H9 (cell line): ENCODE results near the gene MAN2C1. TPM values are rescaled to one million over a fixed set of nuclear protein-coding genes. Genes with fewer than 3 reads are reported as not detected.

ENCODE experiments used
- DNase-seq: peaks from one replicate; pipeline ENCODE4 v3.0.0-alpha.2; 2017
- H2AFZ ChIP-seq: one replicate; pipeline ENCODE4 v1.6.1; 2013; ENCODE audit warnings: mild to moderate bottlenecking, low read length, control low read depth, moderate library complexity
- H2AK5ac ChIP-seq: 2 replicates; pipeline ENCODE4 v1.6.1; 2013; ENCODE audit warnings: low read length, control low read depth, mixed read lengths; ENCODE audit not compliant: insufficient read length
- H2BK120ac ChIP-seq: one replicate; pipeline ENCODE4 v1.6.1; 2013; ENCODE audit warnings: low read depth, mild to moderate bottlenecking, low read length, control low read depth, inconsistent platforms; ENCODE audit not compliant: poor library complexity, severe bottlenecking
- H2BK12ac ChIP-seq: 2 replicates; pipeline ENCODE4 v1.6.1; 2013; ENCODE audit warnings: low read length, control low read depth, mixed read lengths, low read depth; ENCODE audit not compliant: insufficient read length
- H2BK15ac ChIP-seq: 2 replicates; pipeline ENCODE4 v1.6.1; 2013; ENCODE audit warnings: low read depth, low read length, control low read depth
- H2BK20ac ChIP-seq: one replicate; pipeline ENCODE4 v1.6.1; 2013; ENCODE audit warnings: low read depth, mild to moderate bottlenecking, low read length, control low read depth, inconsistent platforms; ENCODE audit not compliant: poor library complexity, severe bottlenecking
- H2BK5ac ChIP-seq: 2 replicates; pipeline ENCODE4 v1.6.1; 2013; ENCODE audit warnings: low read length, control low read depth, mixed read lengths; ENCODE audit not compliant: insufficient read length
- H3K14ac ChIP-seq: 2 replicates; pipeline ENCODE4 v1.6.1; 2013; ENCODE audit warnings: low read length, control low read depth; ENCODE audit not compliant: insufficient read depth
- H3K18ac ChIP-seq: 2 replicates; pipeline ENCODE4 v1.6.1; 2013; ENCODE audit warnings: low read depth, mild to moderate bottlenecking, mixed read lengths, low read length, control low read depth; ENCODE audit not compliant: insufficient read length
- H3K23ac ChIP-seq: 2 replicates; pipeline ENCODE4 v1.6.1; 2013; ENCODE audit warnings: low read length, control low read depth, mixed read lengths, low read depth; ENCODE audit not compliant: insufficient read length
- H3K23me2 ChIP-seq: 2 replicates; pipeline ENCODE4 v1.6.1; 2013; ENCODE audit warnings: low read depth, mild to moderate bottlenecking, mixed read lengths, low read length, control low read depth; ENCODE audit not compliant: insufficient read length, poor library complexity, severe bottlenecking
- H3K27ac ChIP-seq: 2 replicates; pipeline ENCODE4 v1.5.1; 2013; ENCODE audit warnings: low read length, control low read depth, mixed read lengths, low read depth; ENCODE audit not compliant: insufficient read length
- H3K27me3 ChIP-seq: 2 replicates; pipeline ENCODE4 v1.6.1; 2013; ENCODE audit warnings: low read length, control low read depth, inconsistent platforms; ENCODE audit not compliant: insufficient read depth
- H3K4ac ChIP-seq: 2 replicates; pipeline ENCODE4 v1.6.1; 2013; ENCODE audit warnings: low read depth, mild to moderate bottlenecking, control low read depth, inconsistent platforms, low read length, moderate library complexity
- H3K4me1 ChIP-seq: 2 replicates; pipeline ENCODE4 v1.6.1; 2013; ENCODE audit warnings: low read length, control low read depth, inconsistent platforms; ENCODE audit not compliant: insufficient read depth
- H3K4me2 ChIP-seq: 2 replicates; pipeline ENCODE4 v1.6.1; 2013; ENCODE audit warnings: low read length, control low read depth, mixed read lengths; ENCODE audit not compliant: insufficient read length, insufficient read depth
- H3K56ac ChIP-seq: 2 replicates; pipeline ENCODE4 v1.6.1; 2013; ENCODE audit warnings: low read depth, mild to moderate bottlenecking, mixed read lengths, low read length, control low read depth; ENCODE audit not compliant: insufficient read length
- H3K79me1 ChIP-seq: 2 replicates; pipeline ENCODE4 v1.6.1; 2013; ENCODE audit warnings: low read depth, mild to moderate bottlenecking, moderate library complexity, low read length, control low read depth, inconsistent platforms; ENCODE audit not compliant: insufficient read depth, poor library complexity, severe bottlenecking
- H3K79me2 ChIP-seq: 2 replicates; pipeline ENCODE4 v1.6.1; 2013; ENCODE audit warnings: low read length, control low read depth, inconsistent platforms; ENCODE audit not compliant: insufficient read depth
- H3K9ac ChIP-seq: 2 replicates; pipeline ENCODE4 v1.6.1; 2013; ENCODE audit warnings: low read length, control low read depth, mixed read lengths; ENCODE audit not compliant: insufficient read length; ENCODE audit errors: extremely low read depth
- H3K9me3 ChIP-seq: one replicate; pipeline ENCODE4 v1.6.1; 2013; ENCODE audit warnings: low read depth, low read length, inconsistent platforms; ENCODE audit not compliant: control insufficient read depth
- H3T11ph ChIP-seq: one replicate; pipeline ENCODE4 v1.6.1; 2013; ENCODE audit warnings: mild to moderate bottlenecking, low read length, control low read depth, inconsistent platforms
- H4K20me1 ChIP-seq: one replicate; pipeline ENCODE4 v1.6.1; 2013; ENCODE audit not compliant: control insufficient read depth, insufficient read length, insufficient read depth
- H4K5ac ChIP-seq: 2 replicates; pipeline ENCODE4 v1.6.1; 2013; ENCODE audit warnings: low read depth, mild to moderate bottlenecking, mixed read lengths, low read length, control low read depth; ENCODE audit not compliant: insufficient read length
- H4K8ac ChIP-seq: replicated peaks from 2 replicates; pipeline ENCODE4 v1.6.1; 2013; ENCODE audit warnings: low read length, control low read depth, mixed read lengths, low read depth; ENCODE audit not compliant: insufficient read length
- H4K91ac ChIP-seq: 2 replicates; pipeline ENCODE4 v1.6.1; 2013; ENCODE audit warnings: low read depth, mild to moderate bottlenecking, moderate library complexity, mixed read lengths, low read length, control low read depth; ENCODE audit not compliant: insufficient read length
- H3K27ac Mint-ChIP-seq, 3 experiments: 2 replicates in 2 of 3; 3 replicates in 1 of 3; pipeline ENCODE4 v1.8.0; 2020 to 2021; ENCODE audit warnings: mixed read lengths in 3 of 3, mild to moderate bottlenecking in 1 of 3, moderate library complexity in 1 of 3
- H3K27me3 Mint-ChIP-seq: 2 replicates; pipeline ENCODE4 v1.8.0; 2021; ENCODE audit warnings: low read depth, mild to moderate bottlenecking, moderate library complexity, mixed read lengths
- H3K36me3 Mint-ChIP-seq, 3 experiments: 2 replicates in 2 of 3; 3 replicates in 1 of 3; pipeline ENCODE4 v1.8.0; 2020 to 2021; ENCODE audit warnings: low read depth in 3 of 3, mixed read lengths in 3 of 3; ENCODE audit not compliant: insufficient read depth in 1 of 3
- H3K4me1 Mint-ChIP-seq, 2 experiments: 2 replicates each; pipeline ENCODE4 v1.8.0; 2020; ENCODE audit warnings: mixed read lengths in 2 of 2
- H3K4me3 Mint-ChIP-seq, 2 experiments: 2 replicates in 1 of 2; 3 replicates in 1 of 2; pipeline ENCODE4 v1.8.0; 2020 to 2021; ENCODE audit warnings: mild to moderate bottlenecking in 2 of 2, mixed read lengths in 2 of 2, moderate library complexity in 1 of 2
- H3K9me3 Mint-ChIP-seq, 2 experiments: 2 replicates in 1 of 2; 3 replicates in 1 of 2; pipeline ENCODE4 v1.8.0; 2020; ENCODE audit warnings: mild to moderate bottlenecking in 2 of 2, mixed read lengths in 2 of 2, moderate library complexity in 1 of 2
- CTCF ChIP-seq: fragments of 200-600 bp; sonication (generic); conservative IDR thresholded peaks from 3 replicates; pipeline ENCODE4 v1.8.0; 2021; ENCODE audit warnings: antibody characterized with exemption, mild to moderate bottlenecking
- WGBS: extraction: QIAGEN DNeasy Blood & Tissue Kit; methylation state at CpG from one replicate; pipeline ENCODE4 v1.1.7; 2013; ENCODE audit warnings: missing lambda C conversion rate, low lambda C conversion rate, mixed read lengths; ENCODE audit not compliant: insufficient read length; ENCODE audit errors: extremely low coverage; 5-methylcytosine and 5-hydroxymethylcytosine counted together
- total RNA-seq: library from RNA; stranded (reverse); gene quantifications from 2 replicates; pipeline ENCODE4 v1.2.1, GENCODE V29; 2021

Gene MAN2C1
- total RNA-seq, 1 experiment from 2014 or later: 112 TPM

- no peaks in the 10 kb centered on the region for H3K27me3 Mint-ChIP-seq
- no peak overlapping the region for H3K18ac ChIP-seq
- H3K9ac ChIP-seq: no peak overlapping the region
- no peak overlapping the region for H3K56ac ChIP-seq
- H2BK120ac ChIP-seq: no peak overlapping the region
- H3K4ac ChIP-seq: no peak overlapping the region
- H2BK15ac ChIP-seq: no peak overlapping the region
- H3K27ac Mint-ChIP-seq: no peak overlapping the region
- no peaks in the 10 kb centered on the region for H3K79me2 ChIP-seq
- H2AFZ ChIP-seq: no peak overlapping the region
- H4K20me1 ChIP-seq: no peaks in the 10 kb centered on the region
- no peak overlapping the region for H4K91ac ChIP-seq
- no peaks in the 10 kb centered on the region for H3K4me1 ChIP-seq
- no peaks in the 10 kb centered on the region for H3K79me1 ChIP-seq
- no peaks in the 10 kb centered on the region for H3K9me3 ChIP-seq
- no peak overlapping the region for H3K14ac ChIP-seq
- no peak overlapping the region for H3K23ac ChIP-seq
- no peaks in the 10 kb centered on the region for H3K23me2 ChIP-seq
- no peak overlapping the region for H2AK5ac ChIP-seq
- no peak overlapping the region for H3K4me3 Mint-ChIP-seq
- H3K27ac ChIP-seq: no peak overlapping the region
- DNase-seq: no peak
- no peak overlapping the region for H2BK12ac ChIP-seq
- no peak overlapping the region for H3K4me2 ChIP-seq
- H3K36me3 Mint-ChIP-seq: peaks cover 41 to 90% (median 88%) of the 10 kb centered on the region in 3 experiments
- no peaks in the 10 kb centered on the region for H3K9me3 Mint-ChIP-seq
- H2BK5ac ChIP-seq: no peak overlapping the region
- H4K8ac ChIP-seq: no peak overlapping the region
- no peak overlapping the region for H3T11ph ChIP-seq
- no peak overlapping the region for H2BK20ac ChIP-seq
- H4K5ac ChIP-seq: no peak overlapping the region
- no CpG with 5 or more reads among the region's 2 CpGs for WGBS
- no peak for TF ChIP-seq CTCF
- H3K27me3 ChIP-seq: no peaks in the 10 kb centered on the region
- H3K4me1 Mint-ChIP-seq: no peaks in the 10 kb centered on the region
These were observed 35.5 kb upstream of the MAN2C1 start for GRCh38 chr15:75403892-75404291.
